WTC11 (cell line): ENCODE measurements around the gene SYTL2. TPM values are rescaled to one million over a fixed set of nuclear protein-coding genes. Genes with fewer than 3 reads are reported as not detected.

Source experiments
- ATAC-seq: fragments of 200-7000 bp; cut with Tn5 transposase; 2 replicates; pipeline ENCODE4 v1.10.0; 2021; ENCODE audit warnings: mild to moderate bottlenecking, moderate library complexity
- CTCF ChIA-PET: fragments of 300-600 bp; sonication (Branson Sonifier 250); formaldehyde crosslinking; loops from one replicate; lab custom pipeline; 2021; ENCODE audit warnings: antibody characterized with exemption; lab: Charles Lee
- POLR2A ChIA-PET: fragments of 350-600 bp; sonication (Branson Sonifier 250); formaldehyde crosslinking; loops from one replicate; lab custom pipeline; 2021; ENCODE audit warnings: antibody characterized with exemption; lab: Charles Lee
- DNase-seq: peaks from one replicate; pipeline ENCODE4 v3.0.0; 2021; ENCODE audit warnings: low spot score
- H3K27ac Mint-ChIP-seq: 2 replicates; pipeline ENCODE4 v1.8.0; 2021; ENCODE audit warnings: mixed read lengths
- H3K27me3 Mint-ChIP-seq: 2 replicates; pipeline ENCODE4 v1.8.0; 2021; ENCODE audit warnings: low read depth, mild to moderate bottlenecking, moderate library complexity, mixed read lengths
- H3K36me3 Mint-ChIP-seq: 2 replicates; pipeline ENCODE4 v1.8.0; 2021; ENCODE audit warnings: mixed read lengths
- H3K4me1 Mint-ChIP-seq: 2 replicates; pipeline ENCODE4 v1.8.0; 2022; ENCODE audit warnings: mixed read lengths
- H3K4me3 Mint-ChIP-seq: 2 replicates; pipeline ENCODE4 v1.8.0; 2021; ENCODE audit warnings: mild to moderate bottlenecking, moderate library complexity, mixed read lengths
- H3K9me3 Mint-ChIP-seq: 2 replicates; pipeline ENCODE4 v1.8.0; 2021; ENCODE audit warnings: mixed read lengths
- CREB1 ChIP-seq: sonication (generic); formaldehyde crosslinking; IDR thresholded peaks from 2 replicates; pipeline ENCODE4 v1.8.0; 2023; ENCODE audit warnings: mild to moderate bottlenecking, missing genetic modification reagents
- GTF2I ChIP-seq: fragments of 250-450 bp; sonication (Bioruptor Pico); conservative IDR thresholded peaks from 2 replicates; pipeline ENCODE4 v1.4.0; 2021; ENCODE audit warnings: mild to moderate bottlenecking
- TEAD1 ChIP-seq: sonication (generic); formaldehyde crosslinking; IDR thresholded peaks from 2 replicates; pipeline ENCODE4 v1.8.0; 2022; ENCODE audit warnings: mild to moderate bottlenecking, missing genetic modification reagents
- ZNF396 ChIP-seq: fragments of 250-450 bp; sonication (Bioruptor Pico); IDR thresholded peaks from 2 replicates; pipeline ENCODE4 v1.8.0; 2021; ENCODE audit warnings: mild to moderate bottlenecking, moderate library complexity, borderline replicate concordance
- total RNA-seq: library from RNA; stranded (reverse); gene quantifications from 3 replicates; pipeline ENCODE4 v1.2.3, GENCODE V29; 2021
- TF ChIP-seq, protein P1 (sequence below): sonication (generic); formaldehyde crosslinking; IDR thresholded peaks from 2 replicates; pipeline ENCODE4 v1.8.0; 2023; ENCODE audit warnings: mild to moderate bottlenecking, missing genetic modification reagents
- TF ChIP-seq, protein P2 (sequence below): fragments of 250-450 bp; sonication (Bioruptor Pico); IDR thresholded peaks from 2 replicates; pipeline ENCODE4 v1.9.0; 2021; ENCODE audit warnings: moderate library complexity, mild to moderate bottlenecking, inconsistent platforms, borderline replicate concordance
- TF ChIP-seq, protein P3 (sequence below): sonication (generic); formaldehyde crosslinking; IDR thresholded peaks from 2 replicates; pipeline ENCODE4 v1.8.1; 2022; ENCODE audit warnings: mild to moderate bottlenecking, moderate library complexity, missing genetic modification reagents
- TF ChIP-seq, protein P4 (sequence below): sonication (generic); formaldehyde crosslinking; IDR thresholded peaks from 2 replicates; pipeline ENCODE4 v1.8.0; 2023; ENCODE audit warnings: missing genetic modification reagents, mild to moderate bottlenecking, borderline replicate concordance
- TF ChIP-seq, protein P5 (sequence below): fragments of 200-600 bp; IDR thresholded peaks from 2 replicates; pipeline ENCODE4 v1.8.0; 2022; ENCODE audit warnings: antibody characterized with exemption
- TF ChIP-seq, protein P6 (sequence below): sonication (generic); formaldehyde crosslinking; IDR thresholded peaks from 2 replicates; pipeline ENCODE4 v1.8.1; 2022; ENCODE audit warnings: low read depth, mild to moderate bottlenecking, moderate library complexity, missing genetic modification reagents, borderline replicate concordance

Gene SYTL2
- total RNA-seq, 1 experiment from 2014 or later = 7.1 TPM

DNA sequence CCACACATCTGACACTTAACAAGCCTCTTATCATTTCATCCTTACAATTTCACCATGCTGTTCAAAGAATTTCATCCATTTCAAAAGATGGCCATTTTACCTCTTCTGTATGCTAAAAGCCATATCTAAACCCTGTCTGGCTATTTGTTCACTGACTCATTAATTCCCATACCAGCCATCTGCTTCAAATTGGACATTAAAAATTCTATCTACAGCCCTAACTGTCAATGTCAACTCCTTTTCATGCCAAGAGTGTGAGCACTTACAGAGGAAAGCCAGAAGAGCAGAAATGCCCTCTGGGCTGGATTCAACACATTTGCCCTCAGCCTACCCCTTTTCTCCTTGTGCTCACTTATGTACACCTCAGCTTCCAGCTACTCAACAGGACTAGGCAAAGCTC is 59.2 kb downstream of the SYTL2 start (continued):
- TF ChIP-seq, protein P1, sequence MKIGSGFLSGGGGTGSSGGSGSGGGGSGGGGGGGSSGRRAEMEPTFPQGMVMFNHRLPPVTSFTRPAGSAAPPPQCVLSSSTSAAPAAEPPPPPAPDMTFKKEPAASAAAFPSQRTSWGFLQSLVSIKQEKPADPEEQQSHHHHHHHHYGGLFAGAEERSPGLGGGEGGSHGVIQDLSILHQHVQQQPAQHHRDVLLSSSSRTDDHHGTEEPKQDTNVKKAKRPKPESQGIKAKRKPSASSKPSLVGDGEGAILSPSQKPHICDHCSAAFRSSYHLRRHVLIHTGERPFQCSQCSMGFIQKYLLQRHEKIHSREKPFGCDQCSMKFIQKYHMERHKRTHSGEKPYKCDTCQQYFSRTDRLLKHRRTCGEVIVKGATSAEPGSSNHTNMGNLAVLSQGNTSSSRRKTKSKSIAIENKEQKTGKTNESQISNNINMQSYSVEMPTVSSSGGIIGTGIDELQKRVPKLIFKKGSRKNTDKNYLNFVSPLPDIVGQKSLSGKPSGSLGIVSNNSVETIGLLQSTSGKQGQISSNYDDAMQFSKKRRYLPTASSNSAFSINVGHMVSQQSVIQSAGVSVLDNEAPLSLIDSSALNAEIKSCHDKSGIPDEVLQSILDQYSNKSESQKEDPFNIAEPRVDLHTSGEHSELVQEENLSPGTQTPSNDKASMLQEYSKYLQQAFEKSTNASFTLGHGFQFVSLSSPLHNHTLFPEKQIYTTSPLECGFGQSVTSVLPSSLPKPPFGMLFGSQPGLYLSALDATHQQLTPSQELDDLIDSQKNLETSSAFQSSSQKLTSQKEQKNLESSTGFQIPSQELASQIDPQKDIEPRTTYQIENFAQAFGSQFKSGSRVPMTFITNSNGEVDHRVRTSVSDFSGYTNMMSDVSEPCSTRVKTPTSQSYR (CRISPR knock-in tag) = no peak
- TF ChIP-seq CREB1 (no peak), ZNF396 (CRISPR knock-in tag) (no peak), GTF2I (no peak), TEAD1 (CRISPR knock-in tag) (no peak)
- TF ChIP-seq, protein P2, sequence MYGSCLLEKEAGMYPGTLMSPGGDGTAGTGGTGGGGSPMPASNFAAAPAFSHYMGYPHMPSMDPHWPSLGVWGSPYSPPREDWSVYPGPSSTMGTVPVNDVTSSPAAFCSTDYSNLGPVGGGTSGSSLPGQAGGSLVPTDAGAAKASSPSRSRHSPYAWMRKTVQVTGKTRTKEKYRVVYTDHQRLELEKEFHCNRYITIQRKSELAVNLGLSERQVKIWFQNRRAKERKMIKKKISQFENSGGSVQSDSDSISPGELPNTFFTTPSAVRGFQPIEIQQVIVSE = no peak
- TF ChIP-seq, protein P3, sequence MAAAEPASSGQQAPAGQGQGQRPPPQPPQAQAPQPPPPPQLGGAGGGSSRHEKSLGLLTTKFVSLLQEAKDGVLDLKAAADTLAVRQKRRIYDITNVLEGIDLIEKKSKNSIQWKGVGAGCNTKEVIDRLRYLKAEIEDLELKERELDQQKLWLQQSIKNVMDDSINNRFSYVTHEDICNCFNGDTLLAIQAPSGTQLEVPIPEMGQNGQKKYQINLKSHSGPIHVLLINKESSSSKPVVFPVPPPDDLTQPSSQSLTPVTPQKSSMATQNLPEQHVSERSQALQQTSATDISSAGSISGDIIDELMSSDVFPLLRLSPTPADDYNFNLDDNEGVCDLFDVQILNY (CRISPR knock-in tag) = no peak
- TF ChIP-seq, protein P4, sequence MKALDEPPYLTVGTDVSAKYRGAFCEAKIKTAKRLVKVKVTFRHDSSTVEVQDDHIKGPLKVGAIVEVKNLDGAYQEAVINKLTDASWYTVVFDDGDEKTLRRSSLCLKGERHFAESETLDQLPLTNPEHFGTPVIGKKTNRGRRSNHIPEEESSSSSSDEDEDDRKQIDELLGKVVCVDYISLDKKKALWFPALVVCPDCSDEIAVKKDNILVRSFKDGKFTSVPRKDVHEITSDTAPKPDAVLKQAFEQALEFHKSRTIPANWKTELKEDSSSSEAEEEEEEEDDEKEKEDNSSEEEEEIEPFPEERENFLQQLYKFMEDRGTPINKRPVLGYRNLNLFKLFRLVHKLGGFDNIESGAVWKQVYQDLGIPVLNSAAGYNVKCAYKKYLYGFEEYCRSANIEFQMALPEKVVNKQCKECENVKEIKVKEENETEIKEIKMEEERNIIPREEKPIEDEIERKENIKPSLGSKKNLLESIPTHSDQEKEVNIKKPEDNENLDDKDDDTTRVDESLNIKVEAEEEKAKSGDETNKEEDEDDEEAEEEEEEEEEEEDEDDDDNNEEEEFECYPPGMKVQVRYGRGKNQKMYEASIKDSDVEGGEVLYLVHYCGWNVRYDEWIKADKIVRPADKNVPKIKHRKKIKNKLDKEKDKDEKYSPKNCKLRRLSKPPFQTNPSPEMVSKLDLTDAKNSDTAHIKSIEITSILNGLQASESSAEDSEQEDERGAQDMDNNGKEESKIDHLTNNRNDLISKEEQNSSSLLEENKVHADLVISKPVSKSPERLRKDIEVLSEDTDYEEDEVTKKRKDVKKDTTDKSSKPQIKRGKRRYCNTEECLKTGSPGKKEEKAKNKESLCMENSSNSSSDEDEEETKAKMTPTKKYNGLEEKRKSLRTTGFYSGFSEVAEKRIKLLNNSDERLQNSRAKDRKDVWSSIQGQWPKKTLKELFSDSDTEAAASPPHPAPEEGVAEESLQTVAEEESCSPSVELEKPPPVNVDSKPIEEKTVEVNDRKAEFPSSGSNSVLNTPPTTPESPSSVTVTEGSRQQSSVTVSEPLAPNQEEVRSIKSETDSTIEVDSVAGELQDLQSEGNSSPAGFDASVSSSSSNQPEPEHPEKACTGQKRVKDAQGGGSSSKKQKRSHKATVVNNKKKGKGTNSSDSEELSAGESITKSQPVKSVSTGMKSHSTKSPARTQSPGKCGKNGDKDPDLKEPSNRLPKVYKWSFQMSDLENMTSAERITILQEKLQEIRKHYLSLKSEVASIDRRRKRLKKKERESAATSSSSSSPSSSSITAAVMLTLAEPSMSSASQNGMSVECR (CRISPR knock-in tag) = no peak
- TF ChIP-seq, protein P5, sequence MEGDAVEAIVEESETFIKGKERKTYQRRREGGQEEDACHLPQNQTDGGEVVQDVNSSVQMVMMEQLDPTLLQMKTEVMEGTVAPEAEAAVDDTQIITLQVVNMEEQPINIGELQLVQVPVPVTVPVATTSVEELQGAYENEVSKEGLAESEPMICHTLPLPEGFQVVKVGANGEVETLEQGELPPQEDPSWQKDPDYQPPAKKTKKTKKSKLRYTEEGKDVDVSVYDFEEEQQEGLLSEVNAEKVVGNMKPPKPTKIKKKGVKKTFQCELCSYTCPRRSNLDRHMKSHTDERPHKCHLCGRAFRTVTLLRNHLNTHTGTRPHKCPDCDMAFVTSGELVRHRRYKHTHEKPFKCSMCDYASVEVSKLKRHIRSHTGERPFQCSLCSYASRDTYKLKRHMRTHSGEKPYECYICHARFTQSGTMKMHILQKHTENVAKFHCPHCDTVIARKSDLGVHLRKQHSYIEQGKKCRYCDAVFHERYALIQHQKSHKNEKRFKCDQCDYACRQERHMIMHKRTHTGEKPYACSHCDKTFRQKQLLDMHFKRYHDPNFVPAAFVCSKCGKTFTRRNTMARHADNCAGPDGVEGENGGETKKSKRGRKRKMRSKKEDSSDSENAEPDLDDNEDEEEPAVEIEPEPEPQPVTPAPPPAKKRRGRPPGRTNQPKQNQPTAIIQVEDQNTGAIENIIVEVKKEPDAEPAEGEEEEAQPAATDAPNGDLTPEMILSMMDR = no peak

DNA sequence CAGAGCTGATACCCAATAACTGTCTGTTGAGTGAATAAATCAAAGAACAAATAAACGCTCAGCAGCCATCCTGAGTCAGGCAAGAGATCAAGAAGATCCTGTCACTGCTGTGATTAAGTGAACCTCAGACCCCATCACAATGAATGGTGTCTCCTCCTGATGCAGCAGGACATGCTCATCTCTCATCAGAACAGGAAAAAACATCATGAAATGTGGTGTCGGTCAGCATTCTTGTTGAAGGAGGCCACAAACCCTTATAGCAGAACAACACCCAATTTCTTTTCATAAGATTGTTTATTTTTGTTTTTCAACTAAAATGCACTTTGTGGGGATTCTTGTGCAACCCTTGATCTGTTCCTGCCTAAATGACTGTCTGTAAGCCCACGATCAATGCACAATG is 60.3 kb downstream of the SYTL2 start:
- Mint-ChIP-seq H3K36me3 (no peaks in the 10 kb centered on the region), H3K4me3 (no peak overlapping the region), H3K27ac (no peak overlapping the region), H3K27me3 (no peaks in the 10 kb centered on the region), H3K9me3 (no peaks in the 10 kb centered on the region), H3K4me1 (peaks cover 47% of the 10 kb centered on the region)
- ATAC-seq (no peak), DNase-seq (no peak)
- TF ChIP-seq, protein P4 (CRISPR knock-in tag) = no peak
- TF ChIP-seq, protein P6, sequence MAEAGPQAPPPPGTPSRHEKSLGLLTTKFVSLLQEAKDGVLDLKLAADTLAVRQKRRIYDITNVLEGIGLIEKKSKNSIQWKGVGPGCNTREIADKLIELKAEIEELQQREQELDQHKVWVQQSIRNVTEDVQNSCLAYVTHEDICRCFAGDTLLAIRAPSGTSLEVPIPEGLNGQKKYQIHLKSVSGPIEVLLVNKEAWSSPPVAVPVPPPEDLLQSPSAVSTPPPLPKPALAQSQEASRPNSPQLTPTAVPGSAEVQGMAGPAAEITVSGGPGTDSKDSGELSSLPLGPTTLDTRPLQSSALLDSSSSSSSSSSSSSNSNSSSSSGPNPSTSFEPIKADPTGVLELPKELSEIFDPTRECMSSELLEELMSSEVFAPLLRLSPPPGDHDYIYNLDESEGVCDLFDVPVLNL = no peak
- CTCF ChIA-PET = no interaction called here
- POLR2A ChIA-PET = no interaction called here
